ENCODE measurements around the gene ABCB4.

Gene ABCB4

GRCh38 chr7:87448388-87448787, 27.1 kb downstream of the ABCB4 start:
- TF ChIP-seq ZFX (IDR thresholded peaks at IDR 0.05; ENCODE audit: borderline replicate concordance) (no peak), CTCF (IDR thresholded peaks at IDR 0.05) (no peak)
- no peak overlapping the region for H3K27ac ChIP-seq

GRCh38 chr7:87447116-87447635, 28.3 kb downstream of the ABCB4 start:
- no peak overlapping the region for H3K27ac ChIP-seq
- TF ChIP-seq ZFX (IDR thresholded peaks at IDR 0.05; ENCODE audit: borderline replicate concordance) (no peak), CTCF (IDR thresholded peaks at IDR 0.05) (no peak)

GRCh38 chr7:87445897-87446296, 29.6 kb downstream of the ABCB4 start:
- no peak overlapping the region for H3K27ac ChIP-seq
- TF ChIP-seq ZFX (IDR thresholded peaks at IDR 0.05; ENCODE audit: borderline replicate concordance) (no peak), CTCF (IDR thresholded peaks at IDR 0.05) (no peak)

GRCh38 chr7:87435546-87435945, 39.9 kb downstream of the ABCB4 start:
- H3K27ac ChIP-seq, result no peak overlapping the region

GRCh38 chr7:87432536-87432935, 42.9 kb downstream of the ABCB4 start:
- TF ChIP-seq ZFX (IDR thresholded peaks at IDR 0.05; ENCODE audit: borderline replicate concordance), result no peak
- no peak for TF ChIP-seq CTCF (IDR thresholded peaks at IDR 0.05)
- no peak overlapping the region for H3K27ac ChIP-seq

More at GRCh38 chr7:87435546-87435945, 39.9 kb downstream of the ABCB4 start:
- TF ChIP-seq ZFX (IDR thresholded peaks at IDR 0.05; ENCODE audit: borderline replicate concordance) (no peak), CTCF (IDR thresholded peaks at IDR 0.05) (no peak)

- TF ChIP-seq ZFX (IDR thresholded peaks at IDR 0.05; ENCODE audit: borderline replicate concordance) (no peak), CTCF (IDR thresholded peaks at IDR 0.05) (0 out of 2 replicates have a peak, but pooled peaks have one; percentile 2)
- H3K27ac ChIP-seq, result no peak overlapping the region
Measured at GRCh38 chr7:87427288-87427687, 48.2 kb downstream of the ABCB4 start.

- H3K27ac ChIP-seq, result no peak overlapping the region
- TF ChIP-seq CTCF (IDR thresholded peaks at IDR 0.05), result no peak
Measured at GRCh38 chr7:87426160-87426559, 49.3 kb downstream of the ABCB4 start.

Data from 22Rv1 (cell line).